Measurements from ENCODE around the gene TTC39A.

Gene TTC39A

DNA sequence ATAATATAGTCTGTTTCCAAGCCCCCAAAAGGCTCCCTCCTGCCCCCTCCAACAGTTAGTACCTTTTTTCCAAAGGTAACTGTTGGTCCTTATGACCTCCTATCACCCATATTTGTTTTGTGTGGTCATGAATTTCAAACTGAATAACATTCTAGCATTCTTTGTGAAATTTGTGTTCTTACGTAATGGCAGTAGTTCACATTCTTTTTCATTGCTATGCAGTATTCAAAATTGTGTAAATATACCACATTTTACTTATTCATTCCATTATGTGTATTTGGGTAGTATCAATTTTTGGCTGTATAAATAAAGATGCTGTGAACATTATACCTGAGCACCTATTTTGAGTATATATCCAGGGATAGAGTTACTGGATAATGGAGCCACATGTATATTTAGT lies 80.9 kb downstream of the TTC39A start:
- DNase-seq (ENCODE audit: extremely low read depth, low read depth): no peak
- TF ChIP-seq CTCF (IDR thresholded peaks at IDR 0.05; ENCODE audit: low read depth, low read length): no peak

DNA sequence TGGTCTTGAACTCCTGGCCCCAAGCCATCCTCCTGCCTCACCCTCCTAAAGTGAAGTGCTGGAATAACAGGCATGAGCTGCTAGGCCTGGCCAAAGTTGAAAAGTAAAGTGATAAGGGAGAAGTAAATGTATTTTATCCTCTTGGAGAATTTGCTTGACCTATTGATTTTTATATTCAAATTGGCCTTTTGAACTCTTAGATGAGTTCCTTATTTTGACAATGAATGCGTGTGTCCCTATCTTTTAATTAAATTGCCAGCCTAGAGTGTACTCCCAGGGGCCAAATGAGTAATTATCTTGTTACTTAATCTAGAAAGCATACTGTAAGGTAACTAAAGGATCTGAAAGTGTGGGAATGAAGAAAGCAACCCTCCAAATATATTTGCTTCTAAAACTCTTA lies 82.9 kb downstream of the TTC39A start:
- DNase-seq (ENCODE audit: extremely low read depth, low read depth): no peak
- TF ChIP-seq CTCF (IDR thresholded peaks at IDR 0.05; ENCODE audit: low read depth, low read length): no peak

DNA sequence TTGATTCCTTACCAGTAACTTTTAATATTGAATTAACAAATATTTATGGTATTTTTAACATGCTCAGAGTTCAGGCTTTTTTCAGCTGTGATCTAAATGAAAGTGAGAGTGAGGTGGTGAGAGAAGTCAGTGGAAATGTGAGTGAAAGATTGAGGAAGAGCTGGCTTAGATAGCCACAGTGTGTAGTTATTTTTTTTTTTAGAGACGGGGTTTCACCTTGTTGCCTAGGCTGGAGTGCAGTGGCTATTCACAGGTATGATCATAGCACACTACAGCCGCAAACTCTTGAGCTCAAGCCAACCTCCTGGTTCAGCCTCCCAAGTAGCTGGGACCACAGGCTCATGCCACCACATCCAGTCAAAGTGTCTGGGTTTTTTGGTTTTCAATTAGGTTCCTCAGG lies 83.3 kb downstream of the TTC39A start:
- no peak for TF ChIP-seq CTCF (IDR thresholded peaks at IDR 0.05; ENCODE audit: low read depth, low read length)
- no peak for DNase-seq (ENCODE audit: extremely low read depth, low read depth)

- TF ChIP-seq CTCF (IDR thresholded peaks at IDR 0.05; ENCODE audit: low read depth, low read length): no peak
- no peak for DNase-seq (ENCODE audit: extremely low read depth, low read depth)
These were observed 87.8 kb downstream of the TTC39A start for GRCh38 chr1:51242546-51242945.

DNA sequence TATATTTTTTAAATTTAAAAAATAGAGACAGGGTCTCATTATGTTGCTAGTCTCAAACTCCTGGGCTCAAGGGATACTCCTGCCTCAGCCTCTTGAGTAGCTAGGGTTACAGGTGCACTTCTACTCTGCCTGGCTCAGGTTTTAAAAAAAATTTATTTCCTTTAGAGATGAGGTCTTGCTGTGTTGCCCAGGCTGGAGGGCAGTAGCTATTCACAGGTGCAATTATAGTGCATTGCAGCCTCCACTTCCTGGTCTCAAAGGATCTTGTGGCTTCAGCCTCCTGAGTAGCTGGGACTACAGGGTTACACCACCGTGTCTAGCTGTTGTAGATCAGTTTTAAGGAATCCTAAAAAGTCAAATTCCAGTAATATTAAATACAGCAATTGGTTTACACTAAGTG lies 89.2 kb downstream of the TTC39A start:
- TF ChIP-seq CTCF (IDR thresholded peaks at IDR 0.05; ENCODE audit: low read depth, low read length): no peak
- DNase-seq (ENCODE audit: extremely low read depth, low read depth): no peak

DNA sequence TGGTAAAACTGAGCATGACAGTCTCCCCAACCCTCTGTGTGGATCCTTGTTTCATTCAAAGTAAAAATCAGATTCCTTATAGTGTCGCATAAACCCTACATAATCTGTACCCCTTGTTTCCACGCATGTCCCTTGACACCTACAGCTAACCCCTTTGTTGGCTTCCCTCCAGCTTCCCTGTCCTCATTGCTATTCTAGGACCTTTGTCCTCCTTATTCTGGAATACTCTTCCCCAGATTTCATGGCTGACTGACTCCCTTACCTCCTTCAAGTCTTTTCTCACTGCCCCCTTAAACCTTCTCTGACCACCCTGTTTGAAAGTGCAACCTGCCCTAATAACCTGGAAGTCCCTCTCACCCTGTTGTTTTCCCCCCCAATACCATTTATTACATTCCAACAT lies 90.3 kb downstream of the TTC39A start:
- DNase-seq (ENCODE audit: extremely low read depth, low read depth): no peak
- TF ChIP-seq CTCF (IDR thresholded peaks at IDR 0.05; ENCODE audit: low read depth, low read length): no peak

DNA sequence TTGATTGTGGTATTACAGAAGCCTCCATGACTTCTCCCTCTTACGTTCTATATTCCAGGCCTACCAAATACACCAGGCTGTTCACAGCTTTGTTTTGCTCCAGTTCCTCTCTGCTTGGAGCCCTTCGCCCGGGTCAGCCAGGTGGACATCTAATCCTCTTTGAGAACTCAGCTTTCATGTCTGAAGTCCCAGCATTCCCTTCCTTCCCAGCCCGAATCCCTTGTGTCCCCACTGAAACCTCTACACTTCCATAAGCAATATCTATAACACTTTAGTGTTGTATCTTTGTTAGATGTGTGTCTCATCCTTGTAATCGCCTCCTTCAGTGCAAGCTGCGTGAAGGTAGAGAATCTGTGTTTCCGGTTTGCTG lies 92.3 kb downstream of the TTC39A start:
- DNase-seq (ENCODE audit: extremely low read depth, low read depth): no peak
- TF ChIP-seq CTCF (IDR thresholded peaks at IDR 0.05; ENCODE audit: low read depth, low read length): no peak

All from AG09319 (cell line).